Ishikawa (cell line): ENCODE results near the gene PTHLH.

Experiments used
- CEBPB ChIP-seq: IDR thresholded peaks from 2 replicates; pipeline ENCODE4 v1.6.1; 2012
- CREB1 ChIP-seq: IDR thresholded peaks from 2 replicates; pipeline ENCODE4 v1.6.1; 2012; ENCODE audit warnings: low read depth
- EGR1 ChIP-seq: IDR thresholded peaks from 2 replicates; pipeline ENCODE4 v1.6.1; 2012
- EP300 ChIP-seq: IDR thresholded peaks from 2 replicates; pipeline ENCODE4 v1.6.1; 2012; ENCODE audit warnings: borderline replicate concordance
- FOXM1 ChIP-seq: IDR thresholded peaks from 2 replicates; pipeline ENCODE4 v1.6.1; 2012; ENCODE audit warnings: low read depth, borderline replicate concordance
- NFIC ChIP-seq: IDR thresholded peaks from 2 replicates; pipeline ENCODE4 v1.6.1; 2012
- RAD21 ChIP-seq: IDR thresholded peaks from 2 replicates; pipeline ENCODE4 v1.6.1; 2012; ENCODE audit warnings: low read depth
- TAF1 ChIP-seq: IDR thresholded peaks from 2 replicates; pipeline ENCODE4 v1.6.1; 2012; ENCODE audit warnings: low read depth, mild to moderate bottlenecking
- TCF12 ChIP-seq: IDR thresholded peaks from 2 replicates; pipeline ENCODE4 v1.6.1; 2012; ENCODE audit warnings: low read depth
- TEAD4 ChIP-seq: IDR thresholded peaks from 2 replicates; pipeline ENCODE4 v1.6.1; 2012
- YY1 ChIP-seq: IDR thresholded peaks from 2 replicates; pipeline ENCODE4 v1.6.1; 2012; ENCODE audit warnings: low read depth
- ZBTB7A ChIP-seq: IDR thresholded peaks from 2 replicates; pipeline ENCODE4 v1.6.1; 2012; ENCODE audit warnings: low read depth
- TF ChIP-seq, protein P1 (sequence below): IDR thresholded peaks from 2 replicates; pipeline ENCODE4 v1.6.1; 2012; ENCODE audit warnings: low read depth, mild to moderate bottlenecking
- TF ChIP-seq, protein P2 (sequence below): IDR thresholded peaks from 2 replicates; pipeline ENCODE4 v1.6.1; 2012
- TF ChIP-seq, protein P3 (sequence below): IDR thresholded peaks from 2 replicates; pipeline ENCODE4 v1.6.1; 2012

The PTHLH gene

DNA sequence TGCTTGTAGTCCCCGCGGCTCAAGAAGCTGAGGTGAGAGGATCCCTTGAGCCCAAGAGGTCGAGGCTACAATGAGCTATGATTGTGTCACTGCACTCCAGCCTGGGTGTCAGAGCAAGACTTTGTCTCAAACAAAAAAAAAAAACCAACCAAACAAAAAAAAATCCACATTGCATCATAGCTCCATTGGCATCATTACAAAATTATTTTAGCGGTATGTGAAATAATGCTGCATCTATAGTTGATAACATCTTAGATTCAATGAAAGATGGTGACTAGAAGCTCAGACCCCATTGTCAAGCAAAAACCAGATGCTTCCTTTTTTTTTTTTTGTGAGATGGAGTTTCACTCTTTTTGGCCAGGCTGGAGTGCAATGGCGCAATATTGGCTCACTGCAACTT is 14.8 kb upstream of the PTHLH start:
- TF ChIP-seq, protein P1, sequence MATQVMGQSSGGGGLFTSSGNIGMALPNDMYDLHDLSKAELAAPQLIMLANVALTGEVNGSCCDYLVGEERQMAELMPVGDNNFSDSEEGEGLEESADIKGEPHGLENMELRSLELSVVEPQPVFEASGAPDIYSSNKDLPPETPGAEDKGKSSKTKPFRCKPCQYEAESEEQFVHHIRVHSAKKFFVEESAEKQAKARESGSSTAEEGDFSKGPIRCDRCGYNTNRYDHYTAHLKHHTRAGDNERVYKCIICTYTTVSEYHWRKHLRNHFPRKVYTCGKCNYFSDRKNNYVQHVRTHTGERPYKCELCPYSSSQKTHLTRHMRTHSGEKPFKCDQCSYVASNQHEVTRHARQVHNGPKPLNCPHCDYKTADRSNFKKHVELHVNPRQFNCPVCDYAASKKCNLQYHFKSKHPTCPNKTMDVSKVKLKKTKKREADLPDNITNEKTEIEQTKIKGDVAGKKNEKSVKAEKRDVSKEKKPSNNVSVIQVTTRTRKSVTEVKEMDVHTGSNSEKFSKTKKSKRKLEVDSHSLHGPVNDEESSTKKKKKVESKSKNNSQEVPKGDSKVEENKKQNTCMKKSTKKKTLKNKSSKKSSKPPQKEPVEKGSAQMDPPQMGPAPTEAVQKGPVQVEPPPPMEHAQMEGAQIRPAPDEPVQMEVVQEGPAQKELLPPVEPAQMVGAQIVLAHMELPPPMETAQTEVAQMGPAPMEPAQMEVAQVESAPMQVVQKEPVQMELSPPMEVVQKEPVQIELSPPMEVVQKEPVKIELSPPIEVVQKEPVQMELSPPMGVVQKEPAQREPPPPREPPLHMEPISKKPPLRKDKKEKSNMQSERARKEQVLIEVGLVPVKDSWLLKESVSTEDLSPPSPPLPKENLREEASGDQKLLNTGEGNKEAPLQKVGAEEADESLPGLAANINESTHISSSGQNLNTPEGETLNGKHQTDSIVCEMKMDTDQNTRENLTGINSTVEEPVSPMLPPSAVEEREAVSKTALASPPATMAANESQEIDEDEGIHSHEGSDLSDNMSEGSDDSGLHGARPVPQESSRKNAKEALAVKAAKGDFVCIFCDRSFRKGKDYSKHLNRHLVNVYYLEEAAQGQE = no peak
- TF ChIP-seq NFIC (no peak), CEBPB (no peak)

DNA sequence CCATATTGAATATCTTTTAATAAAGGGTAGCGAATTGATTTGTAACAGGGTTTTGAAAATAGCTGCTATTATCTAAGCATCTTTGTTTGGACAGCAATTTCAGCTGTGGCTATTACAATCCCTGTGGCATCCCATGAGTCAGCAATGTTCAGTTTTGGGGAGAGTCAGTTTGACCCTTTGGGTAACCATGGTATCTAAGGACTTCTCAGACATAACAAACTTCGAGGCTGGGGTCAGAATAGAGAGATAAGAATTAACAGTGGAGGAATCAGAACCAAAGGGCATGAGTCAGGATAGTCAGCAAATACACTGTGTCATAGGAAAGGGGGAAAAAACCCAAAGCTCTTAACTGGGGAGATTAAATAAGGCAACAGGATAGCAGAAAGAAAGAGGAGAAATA is 11.7 kb upstream of the PTHLH start:
- TF ChIP-seq TAF1 = no peak
- no peak for TF ChIP-seq EP300
- TF ChIP-seq, protein P2, sequence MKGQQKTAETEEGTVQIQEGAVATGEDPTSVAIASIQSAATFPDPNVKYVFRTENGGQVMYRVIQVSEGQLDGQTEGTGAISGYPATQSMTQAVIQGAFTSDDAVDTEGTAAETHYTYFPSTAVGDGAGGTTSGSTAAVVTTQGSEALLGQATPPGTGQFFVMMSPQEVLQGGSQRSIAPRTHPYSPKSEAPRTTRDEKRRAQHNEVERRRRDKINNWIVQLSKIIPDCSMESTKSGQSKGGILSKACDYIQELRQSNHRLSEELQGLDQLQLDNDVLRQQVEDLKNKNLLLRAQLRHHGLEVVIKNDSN = no peak
- TF ChIP-seq CEBPB = no peak
- no peak for TF ChIP-seq YY1
- TF ChIP-seq ZBTB7A = no peak

DNA sequence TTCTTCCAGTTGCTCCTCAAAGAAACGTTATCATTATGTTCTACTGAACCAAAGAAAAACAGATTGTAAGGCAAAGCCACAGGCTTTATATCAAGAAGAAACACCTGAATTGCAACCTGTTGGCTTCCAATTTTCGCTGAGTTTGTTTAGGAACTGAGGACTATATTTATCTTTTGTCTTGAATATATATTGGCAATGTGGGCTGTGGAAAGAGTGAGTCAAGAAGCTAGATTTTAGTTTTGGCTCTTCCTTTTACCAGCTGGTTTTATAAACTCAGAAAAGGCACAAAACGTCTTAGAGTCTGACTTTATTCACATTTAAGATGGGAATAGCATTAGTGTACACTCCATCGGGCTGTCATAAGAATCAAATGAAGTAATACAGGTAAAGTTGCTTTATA is 10.4 kb upstream of the PTHLH start:
- no peak for TF ChIP-seq EGR1
- no peak for TF ChIP-seq RAD21
- TF ChIP-seq CEBPB = no peak
- TF ChIP-seq FOXM1 = no peak
- TF ChIP-seq, protein P2 = no peak
- no peak for TF ChIP-seq NFIC

DNA sequence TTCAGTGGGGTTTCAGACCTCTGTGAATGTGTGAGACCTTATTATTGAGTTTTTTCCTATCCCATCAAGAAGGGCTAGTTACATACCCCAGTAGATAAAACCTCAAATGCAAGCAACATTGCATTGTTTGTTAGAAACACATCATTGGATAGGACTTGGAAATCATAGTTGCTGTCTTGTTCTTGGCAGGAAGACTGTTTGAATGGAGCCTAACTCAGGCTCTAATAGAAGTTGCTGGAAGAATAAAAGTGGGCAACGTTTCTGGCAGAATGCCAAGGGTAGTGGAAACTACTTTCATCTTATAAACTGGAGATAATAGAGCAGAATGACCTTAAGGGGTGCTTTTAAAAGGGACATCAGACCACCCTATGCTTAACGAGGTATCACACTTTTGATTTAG is 9.9 kb upstream of the PTHLH start:
- TF ChIP-seq, protein P3, sequence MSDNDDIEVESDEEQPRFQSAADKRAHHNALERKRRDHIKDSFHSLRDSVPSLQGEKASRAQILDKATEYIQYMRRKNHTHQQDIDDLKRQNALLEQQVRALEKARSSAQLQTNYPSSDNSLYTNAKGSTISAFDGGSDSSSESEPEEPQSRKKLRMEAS = no peak
- TF ChIP-seq CEBPB (no peak), RAD21 (no peak), TEAD4 (no peak), CREB1 (no peak), ZBTB7A (no peak), NFIC (peak; percentile 52), FOXM1 (no peak)

DNA sequence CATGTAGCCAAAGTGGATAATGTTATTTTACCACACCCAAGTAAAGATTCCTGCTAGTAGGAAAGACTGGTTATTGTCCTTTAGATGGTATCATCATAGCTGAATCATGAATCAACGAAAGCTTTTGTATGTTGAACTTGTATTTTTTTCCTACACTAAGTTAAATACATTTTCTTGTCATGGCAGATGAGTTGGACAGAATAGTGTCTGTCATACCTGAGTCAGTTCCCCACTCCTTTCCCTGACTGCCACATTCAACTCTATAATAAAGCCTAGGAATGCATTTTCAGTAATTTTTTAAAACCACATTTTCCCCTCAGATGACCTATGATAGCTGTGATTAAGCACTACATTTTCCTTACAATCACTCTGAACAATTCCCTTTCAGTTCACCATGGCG is 9.3 kb upstream of the PTHLH start:
- TF ChIP-seq EGR1 = no peak

DNA sequence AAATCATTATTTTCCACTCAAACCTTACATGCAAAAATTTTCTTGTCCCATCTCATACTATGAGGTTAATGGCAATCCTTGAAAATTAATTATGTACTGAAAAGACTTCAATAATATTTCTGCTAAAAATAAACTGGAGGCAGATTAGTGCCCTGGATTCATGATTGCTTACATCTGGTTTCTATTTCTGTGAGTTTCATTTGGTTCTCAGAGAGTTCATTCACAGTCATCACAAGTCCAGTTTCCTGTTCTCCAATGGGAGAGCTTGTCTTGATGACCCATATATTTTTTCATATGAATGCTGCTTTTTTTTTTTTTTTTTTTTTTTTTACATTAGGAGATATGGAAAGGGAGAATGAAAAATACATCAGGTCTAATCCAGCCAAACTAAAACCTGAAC is 6.6 kb upstream of the PTHLH start:
- TF ChIP-seq TCF12 = no peak

DNA sequence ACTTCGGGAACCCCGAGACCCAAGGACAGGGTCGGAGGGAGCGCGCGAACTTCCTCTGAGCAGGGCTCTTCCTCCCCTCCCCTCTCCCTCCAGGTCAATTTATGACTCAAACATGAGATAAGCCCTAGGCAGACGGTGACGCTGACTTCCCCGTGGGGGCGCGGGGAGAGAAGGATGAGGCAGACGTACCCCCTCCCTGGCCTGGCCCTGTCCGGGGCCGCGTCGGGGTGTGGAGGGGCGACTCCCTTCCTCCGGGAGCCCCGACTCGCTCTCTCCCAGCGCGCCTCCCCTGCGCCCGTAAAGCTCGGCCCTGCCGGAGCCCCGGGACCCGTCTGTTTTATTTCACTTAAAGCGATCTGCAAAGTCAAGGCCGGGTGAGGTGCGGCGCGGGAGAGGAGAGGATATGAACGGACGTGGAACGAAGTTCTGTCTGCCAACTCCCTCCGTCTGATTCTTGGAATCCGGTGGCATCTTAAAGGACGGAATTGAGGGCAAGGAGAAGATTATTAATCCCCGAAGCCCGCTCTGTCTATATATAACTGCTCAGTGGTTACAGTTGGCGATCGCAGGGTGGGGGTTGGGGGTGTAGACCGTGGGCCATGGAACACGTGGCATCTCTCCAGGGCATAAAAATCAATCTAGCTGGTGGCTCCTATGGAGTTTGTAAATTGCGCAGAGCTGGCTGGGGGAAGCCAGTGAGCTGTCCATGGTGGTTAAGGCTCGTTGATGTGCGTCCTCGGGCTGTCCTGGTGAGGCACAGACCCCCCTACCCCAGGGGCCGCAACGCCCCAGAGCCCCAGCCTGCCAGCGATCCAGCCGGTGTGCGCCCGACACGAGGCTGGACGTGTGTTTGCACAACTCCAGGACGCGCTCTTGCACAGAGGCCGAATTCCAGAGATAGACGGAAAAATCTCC is 2.9 kb upstream of the PTHLH start:
- no peak for TF ChIP-seq CREB1
- TF ChIP-seq TCF12 = no peak
- no peak for TF ChIP-seq RAD21
- no peak for TF ChIP-seq FOXM1
- TF ChIP-seq NFIC = no peak
- no peak for TF ChIP-seq EGR1
- TF ChIP-seq, protein P2 = peak; percentile 9; the same call in 1 of the 2 replicates
- TF ChIP-seq, protein P1 = peak; percentile 92
- TF ChIP-seq CEBPB = no peak
- TF ChIP-seq TAF1 = no peak
- TF ChIP-seq EP300 = no peak
- TF ChIP-seq, protein P3 = peak; percentile 63
- no peak for TF ChIP-seq TEAD4
- TF ChIP-seq ZBTB7A = peak; percentile 70; the same call in 1 of the 2 replicates
- TF ChIP-seq YY1 = no peak
